Osteocyte (in vitro differentiated cells): ENCODE measurements around the gene NECAB3. TPM values are rescaled to one million over a fixed set of nuclear protein-coding genes. Genes with fewer than 3 reads are reported as not detected.

Source experiments
- DNase-seq: peaks from one replicate; pipeline ENCODE4 v3.0.0; 2021; ENCODE audit warnings: mixed read lengths; ENCODE audit not compliant: unreplicated experiment; ENCODE audit errors: extremely low spot score
- H3K27ac Mint-ChIP-seq: one replicate; pipeline ENCODE4 v1.8.0; 2021; ENCODE audit warnings: mild to moderate bottlenecking, mixed read lengths; ENCODE audit not compliant: unreplicated experiment
- H3K27me3 Mint-ChIP-seq: one replicate; pipeline ENCODE4 v1.8.0; 2021; ENCODE audit warnings: mixed read lengths; ENCODE audit not compliant: unreplicated experiment
- H3K36me3 Mint-ChIP-seq: one replicate; pipeline ENCODE4 v1.8.0; 2021; ENCODE audit warnings: mixed read lengths; ENCODE audit not compliant: unreplicated experiment
- H3K4me1 Mint-ChIP-seq: one replicate; pipeline ENCODE4 v1.8.0; 2021; ENCODE audit warnings: mixed read lengths; ENCODE audit not compliant: unreplicated experiment
- H3K4me3 Mint-ChIP-seq: one replicate; pipeline ENCODE4 v1.8.0; 2021; ENCODE audit warnings: mild to moderate bottlenecking, moderate library complexity, mixed read lengths; ENCODE audit not compliant: unreplicated experiment
- H3K9me3 Mint-ChIP-seq: one replicate; pipeline ENCODE4 v1.8.0; 2021; ENCODE audit warnings: mixed read lengths; ENCODE audit not compliant: unreplicated experiment
- CTCF ChIP-seq: fragments of 200-600 bp; sonication (generic); IDR thresholded peaks from 2 replicates; pipeline ENCODE4 v1.5.0; 2021; ENCODE audit warnings: antibody characterized with exemption, mild to moderate bottlenecking, moderate library complexity
- total RNA-seq: library from RNA; stranded (reverse); gene quantifications from 2 replicates; pipeline ENCODE4 v1.2.1, GENCODE V29; 2021

NECAB3 gene
- total RNA-seq, 1 donor from 2014 or later, result 29.1 TPM

GRCh38 chr20:33609504-33609903, 64.7 kb downstream of the NECAB3 start:
- no peak for DNase-seq
- Mint-ChIP-seq H3K4me1 (no peaks in the 10 kb centered on the region), H3K4me3 (no peak overlapping the region), H3K36me3 (peaks cover 10% of the 10 kb centered on the region), H3K27me3 (no peaks in the 10 kb centered on the region), H3K27ac (no peak overlapping the region), H3K9me3 (no peaks in the 10 kb centered on the region)
- TF ChIP-seq CTCF, result no peak

Other genes starting within 250 kb of the NECAB3 start
- gene SNTA1, start 230.7 kb downstream of the NECAB3 start, total RNA-seq, result 28.9 and 33.8 TPM in 2 replicates
- 19.6 and 19.9 TPM in 2 replicates for gene CBFA2T2, start 184.3 kb downstream of the NECAB3 start, total RNA-seq
- 0.13 and 0.37 TPM in 2 replicates for gene C20orf144, start 12.1 kb downstream of the NECAB3 start, total RNA-seq
- 0.52 and 0.54 TPM in 2 replicates for gene ACTL10, start 7.5 kb downstream of the NECAB3 start, total RNA-seq
- gene E2F1, start 12.0 kb upstream of the NECAB3 start, total RNA-seq, result 5.6 and 6.3 TPM in 2 replicates
- gene PXMP4, start 45.9 kb upstream of the NECAB3 start, total RNA-seq, result 2.1 and 3.4 TPM in 2 replicates
- 2.6 and 3.4 TPM in 2 replicates for gene ZNF341, start 57.6 kb upstream of the NECAB3 start, total RNA-seq
- 87.5 and 92.5 TPM in 2 replicates for gene CHMP4B, start 136.9 kb upstream of the NECAB3 start, total RNA-seq